Caco-2 (cell line): ENCODE measurements around the gene CD1C. TPM values are rescaled to one million over a fixed set of nuclear protein-coding genes. Genes with fewer than 3 reads are reported as not detected.

ENCODE experiments used
- BruUV-seq: library from RNA; stranded (reverse); fragments of 400-500 nt; replicated peaks from 2 replicates; lab custom pipeline; 2021; lab: Mats Ljungman, UMichigan
- CTCF ChIA-PET: fragments of 300-600 bp; sonication (Branson Sonifier 250); formaldehyde crosslinking; loops from one replicate; lab custom pipeline; 2022; ENCODE audit warnings: antibody characterized with exemption; lab: Charles Lee
- POLR2A ChIA-PET: fragments of 300-600 bp; sonication (Branson Sonifier 250); formaldehyde crosslinking; loops from one replicate; lab custom pipeline; 2022; ENCODE audit warnings: antibody characterized with exemption; lab: Charles Lee
- DNase-seq, 2 experiments: peaks; one replicate each; pipeline versions ENCODE4 v3.0.0 to v3.0.0-alpha.2; 2020 to 2022
- H3K27me3 ChIP-seq: replicated peaks from 2 replicates; pipeline ENCODE4 v1.6.0; 2011; ENCODE audit warnings: low read length; ENCODE audit not compliant: control insufficient read depth, insufficient read depth
- H3K36me3 ChIP-seq: 2 replicates; pipeline ENCODE4 v1.5.1; 2011; ENCODE audit warnings: low read length; ENCODE audit not compliant: control insufficient read depth, insufficient read depth
- H3K4me1 ChIP-seq: fragments of 250-450 bp; sonication (Bioruptor Pico); 2 replicates; pipeline ENCODE4 v1.5.1; 2020; ENCODE audit warnings: mild to moderate bottlenecking
- H3K4me3 ChIP-seq: 2 replicates; pipeline ENCODE4 v1.5.1; 2011; ENCODE audit warnings: low read depth, mild to moderate bottlenecking, control low read depth, low read length
- H3K9me3 ChIP-seq: fragments of 250-450 bp; sonication (Bioruptor Pico); 2 replicates; pipeline ENCODE4 v1.5.1; 2020; ENCODE audit warnings: mild to moderate bottlenecking, moderate library complexity
- H3K27ac Mint-ChIP-seq: one replicate; pipeline ENCODE4 v1.8.0; 2022; ENCODE audit warnings: mixed read lengths; ENCODE audit not compliant: unreplicated experiment
- H3K27me3 Mint-ChIP-seq: one replicate; pipeline ENCODE4 v1.8.0; 2022; ENCODE audit warnings: mixed read lengths; ENCODE audit not compliant: insufficient read depth, unreplicated experiment
- H3K36me3 Mint-ChIP-seq: one replicate; pipeline ENCODE4 v1.8.0; 2022; ENCODE audit warnings: mild to moderate bottlenecking, mixed read lengths; ENCODE audit not compliant: insufficient read depth, unreplicated experiment
- H3K4me1 Mint-ChIP-seq: one replicate; pipeline ENCODE4 v1.8.0; 2022; ENCODE audit warnings: low read depth, mixed read lengths; ENCODE audit not compliant: unreplicated experiment
- H3K4me3 Mint-ChIP-seq: one replicate; pipeline ENCODE4 v1.8.0; 2022; ENCODE audit warnings: mild to moderate bottlenecking, moderate library complexity, mixed read lengths; ENCODE audit not compliant: unreplicated experiment
- H3K9me3 Mint-ChIP-seq: one replicate; pipeline ENCODE4 v1.8.0; 2022; ENCODE audit warnings: mixed read lengths; ENCODE audit not compliant: unreplicated experiment
- CTCF ChIP-seq, 2 experiments: fragments of 200-600 bp in 1 of 2; IDR thresholded peaks; 1 replicate in 1 of 2; 2 replicates in 1 of 2; pipeline versions ENCODE4 v1.5.1 to v1.8.0; 2011 to 2022; ENCODE audit warnings: antibody characterized with exemption in 1 of 2, control low read depth in 1 of 2, inconsistent platforms in 1 of 2, low read depth in 1 of 2, low read length in 1 of 2, mild to moderate bottlenecking in 1 of 2, moderate library complexity in 1 of 2; ENCODE audit not compliant: insufficient read depth in 1 of 2, severe bottlenecking in 1 of 2, unreplicated experiment in 1 of 2
- intact Hi-C: fragments of 100-400 bp; cut with micrococcal nuclease; formaldehyde crosslinking; loops from one replicate; pipeline ENCODE4 v1.10.0; 2022; ENCODE audit not compliant: unreplicated experiment
- total RNA-seq: library from RNA; stranded (reverse); gene quantifications from 2 replicates; pipeline ENCODE4 v1.2.3, GENCODE V29; 2022

CD1C gene
- total RNA-seq, 1 experiment from 2014 or later: not detected

GRCh38 chr1:158290321-158290844 is 660 bp downstream of the CD1C start:
- TF ChIP-seq CTCF (IDR thresholded peaks at IDR 0.05; ENCODE audit: insufficient read depth in 1 of 2, low read depth in 1 of 2, low read length in 1 of 2, severe bottlenecking in 1 of 2, unreplicated experiment in 1 of 2): no peak
- Histone ChIP-seq H3K4me1 (no peaks in the 10 kb centered on the region), H3K4me3 (no peak overlapping the region), H3K9me3 (no peaks in the 10 kb centered on the region), H3K36me3 (no peaks in the 10 kb centered on the region), H3K27me3 (no peaks in the 10 kb centered on the region)
- Mint-ChIP-seq H3K9me3 (no peaks in the 10 kb centered on the region), H3K4me1 (no peaks in the 10 kb centered on the region), H3K27ac (no peak overlapping the region), H3K36me3 (no peaks in the 10 kb centered on the region), H3K27me3 (no peaks in the 10 kb centered on the region), H3K4me3 (no peak overlapping the region)
- no TSS peak for BruUV-seq
- DNase-seq: no peak
- POLR2A ChIA-PET: no interaction called here
- intact Hi-C loops: no loop called here
- CTCF ChIA-PET: no interaction called here

GRCh38 chr1:158295791-158296190 is 6.1 kb downstream of the CD1C start:
- CTCF ChIA-PET: no interaction called here
- H3K9me3 ChIP-seq: no peaks in the 10 kb centered on the region
- BruUV-seq: no TSS peak
- TF ChIP-seq CTCF (IDR thresholded peaks at IDR 0.05; ENCODE audit: insufficient read depth in 1 of 2, low read depth in 1 of 2, low read length in 1 of 2, severe bottlenecking in 1 of 2, unreplicated experiment in 1 of 2): no peak
- intact Hi-C loops: no loop called here
- no peak overlapping the region for H3K27ac Mint-ChIP-seq
- H3K4me3 Mint-ChIP-seq: no peak overlapping the region
- H3K36me3 Mint-ChIP-seq: no peaks in the 10 kb centered on the region
- H3K4me1 ChIP-seq: no peaks in the 10 kb centered on the region
- H3K27me3 ChIP-seq: no peaks in the 10 kb centered on the region
- no peak for DNase-seq
- H3K36me3 ChIP-seq: no peaks in the 10 kb centered on the region
- H3K4me3 ChIP-seq: no peak overlapping the region
- POLR2A ChIA-PET: no interaction called here
- H3K27me3 Mint-ChIP-seq: peaks cover 3% of the 10 kb centered on the region
- no peaks in the 10 kb centered on the region for H3K4me1 Mint-ChIP-seq
- H3K9me3 Mint-ChIP-seq: peaks cover 15% of the 10 kb centered on the region

DNA sequence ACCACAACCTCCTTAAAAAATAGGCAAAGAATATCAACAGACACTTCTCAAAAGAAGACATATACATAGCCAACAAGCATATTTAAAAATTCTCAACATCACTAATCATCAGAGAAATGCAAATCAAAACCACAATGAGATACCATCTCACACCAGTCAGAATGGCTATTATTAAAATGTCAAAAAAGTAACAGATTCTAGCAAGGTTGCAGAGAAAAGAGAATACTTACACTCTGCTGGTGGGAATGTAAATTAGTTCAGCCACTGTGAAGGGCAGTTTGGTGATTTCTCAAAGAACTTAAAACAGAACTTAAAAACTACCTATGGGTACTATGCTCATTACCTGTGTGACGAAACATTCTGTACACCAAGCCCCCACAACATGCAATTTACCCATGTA is 20.9 kb downstream of the CD1C start:
- no peak for DNase-seq
- Histone ChIP-seq H3K27me3 (no peaks in the 10 kb centered on the region), H3K4me1 (no peaks in the 10 kb centered on the region), H3K9me3 (no peaks in the 10 kb centered on the region; the same call in 1 of the 2 replicates), H3K4me3 (no peak overlapping the region), H3K36me3 (no peaks in the 10 kb centered on the region)
- CTCF ChIA-PET: no interaction called here
- no peak for TF ChIP-seq CTCF (IDR thresholded peaks at IDR 0.05; ENCODE audit: insufficient read depth in 1 of 2, low read depth in 1 of 2, low read length in 1 of 2, severe bottlenecking in 1 of 2, unreplicated experiment in 1 of 2)
- POLR2A ChIA-PET: no interaction called here
- intact Hi-C loops: no loop called here
- Mint-ChIP-seq H3K9me3 (peaks cover 15% of the 10 kb centered on the region), H3K36me3 (no peaks in the 10 kb centered on the region), H3K4me1 (no peaks in the 10 kb centered on the region), H3K27me3 (peaks cover 5% of the 10 kb centered on the region), H3K4me3 (no peak overlapping the region), H3K27ac (no peak overlapping the region)
- no TSS peak for BruUV-seq
